GM12864 (cell line): Measurements from ENCODE around the gene GSTM2.

Experiments used
- DNase-seq: peaks from one replicate; pipeline ENCODE4 v3.0.0-alpha.2; 2011; ENCODE audit warnings: low read depth
- H3K4me3 ChIP-seq: 2 replicates; pipeline ENCODE4 v1.5.1; 2011; ENCODE audit warnings: mild to moderate bottlenecking, low read depth, low read length, control low read depth
- CTCF ChIP-seq: IDR thresholded peaks from 2 replicates; pipeline ENCODE4 v1.5.1; 2011; ENCODE audit warnings: low read depth, mild to moderate bottlenecking, moderate library complexity, low read length, control low read depth, inconsistent platforms; ENCODE audit errors: missing control alignments

GSTM2 gene

GRCh38 chr1:109653306-109653705 is 14.6 kb upstream of the GSTM2 start:
- TF ChIP-seq CTCF = no peak
- no peak overlapping the region for H3K4me3 ChIP-seq
- no peak for DNase-seq

GRCh38 chr1:109654519-109654918 is 13.3 kb upstream of the GSTM2 start:
- no peak for DNase-seq
- H3K4me3 ChIP-seq = no peak overlapping the region
- TF ChIP-seq CTCF = no peak

- peak; percentile 48 for DNase-seq
- peak within 1 kb of the TSS; percentile 70 for H3K4me3 ChIP-seq
- TF ChIP-seq CTCF = no peak
Measured at GRCh38 chr1:109655615-109656519, 12.0 kb upstream of the GSTM2 start, which contains the start of gene GSTM4. Gene GSTM4 (plus strand): TSS chr1:109656099. CDS start chr1:109656390, 291 bp downstream.

GRCh38 chr1:109657395-109657794 is 10.5 kb upstream of the GSTM2 start:
- no peak overlapping the region for H3K4me3 ChIP-seq
- no peak for TF ChIP-seq CTCF
- no peak for DNase-seq

- DNase-seq = no peak
- H3K4me3 ChIP-seq = no peak overlapping the region
- TF ChIP-seq CTCF = no peak
Measured at GRCh38 chr1:109657970-109658369, 9.9 kb upstream of the GSTM2 start.

GRCh38 chr1:109658533-109659042 is 9.3 kb upstream of the GSTM2 start:
- no peak for DNase-seq
- no peak overlapping the region for H3K4me3 ChIP-seq
- no peak for TF ChIP-seq CTCF
